Gastrocnemius medialis (tissue), 4 donors: ENCODE data around the gene CASZ1.

Source experiments
- CTCF ChIP-seq, 5 experiments: fragments of 450-650 bp in 3 of 5; fragments of 200-600 bp in 2 of 5; sonication (generic) in 2 of 5; IDR thresholded peaks in 4 of 5; conservative IDR thresholded peaks in 1 of 5; 1 replicate in 4 of 5; 2 replicates in 1 of 5; pipeline ENCODE4 v1.5.1; 2016 to 2019; ENCODE audit warnings: antibody characterized with exemption in 5 of 5, mild to moderate bottlenecking in 3 of 5, moderate library complexity in 3 of 5
- POLR2A ChIP-seq, 2 donors: fragments of 450-650 bp; IDR thresholded peaks; one replicate each; pipeline ENCODE4 v1.6.1; 2017; ENCODE audit warnings: antibody characterized with exemption in 2 of 2, mild to moderate bottlenecking in 2 of 2, moderate library complexity in 2 of 2

- TF ChIP-seq CTCF (IDR thresholded peaks at IDR 0.05 in 4 of 5, conservative IDR thresholded peaks at IDR 0.05 in 1 of 5) = no peak
- TF ChIP-seq POLR2A (IDR thresholded peaks at IDR 0.05) = no peak
Measured at GRCh38 chr1:10767282-10767681, 29.2 kb downstream of the CASZ1 start.
